ENCODE results near the gene EXOC4.

EXOC4 gene

DNA sequence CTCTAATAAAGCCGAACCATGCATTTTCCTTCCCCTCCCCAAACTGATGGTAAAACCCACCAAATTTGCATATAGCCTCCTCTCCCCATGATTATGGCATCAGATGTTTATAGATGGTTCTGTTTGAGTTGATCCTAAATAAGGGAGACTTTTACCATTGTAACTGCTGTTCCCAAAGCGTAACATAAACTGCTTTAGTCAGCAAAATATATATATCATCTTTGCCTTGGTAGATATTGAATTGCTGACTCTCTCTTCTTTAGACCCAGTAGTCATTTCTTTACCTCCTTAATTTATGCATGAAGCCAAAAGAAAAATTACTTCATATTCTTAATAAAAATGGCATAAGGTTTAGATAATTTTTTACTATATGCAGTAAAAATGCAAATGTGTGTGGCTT lies 788.1 kb downstream of the EXOC4 start:
- no peak for DNase-seq (ENCODE audit: insufficient read length, low spot score)
- FAIRE-seq, result no peak

DNA sequence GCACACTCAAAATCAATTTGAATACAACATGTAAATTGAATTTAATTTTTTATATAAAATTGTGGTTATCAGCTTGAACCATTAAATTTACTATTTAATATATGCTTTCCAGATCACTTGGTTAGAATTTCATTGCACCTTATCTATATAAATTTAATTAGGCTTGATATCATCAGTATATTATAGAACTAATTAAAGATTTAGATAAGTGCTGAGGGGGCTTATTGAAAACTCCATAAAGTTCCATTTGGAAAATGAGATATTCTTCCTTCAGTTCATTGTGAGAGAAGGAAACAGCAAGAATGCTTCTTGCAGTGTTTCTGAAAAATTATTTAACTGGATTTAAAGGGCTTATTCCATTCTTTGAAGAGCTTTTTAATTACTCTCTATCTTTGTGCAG lies 788.6 kb downstream of the EXOC4 start:
- FAIRE-seq (no peak), DNase-seq (ENCODE audit: insufficient read length, low spot score) (no peak)

DNA sequence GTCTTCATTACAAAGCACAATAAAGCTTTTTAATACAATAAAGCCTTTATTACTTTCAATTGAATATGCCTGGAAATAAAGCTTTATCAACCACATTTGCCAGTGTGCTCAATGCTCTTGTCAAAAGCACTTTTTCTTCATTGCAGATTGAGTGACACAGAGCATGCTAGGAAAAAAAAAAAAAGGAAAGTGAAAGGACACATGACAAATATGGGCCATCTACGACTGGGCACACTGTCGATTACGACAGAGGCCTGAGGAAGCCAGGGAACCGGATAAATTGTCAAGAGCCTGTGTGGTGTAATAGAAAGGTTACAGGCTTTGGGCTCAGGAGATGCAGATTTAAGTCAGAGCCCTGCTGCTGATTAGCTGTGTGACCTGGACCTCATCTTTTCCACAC lies 789.4 kb downstream of the EXOC4 start:
- FAIRE-seq, result no peak
- DNase-seq (ENCODE audit: insufficient read length, low spot score), result no peak

DNA sequence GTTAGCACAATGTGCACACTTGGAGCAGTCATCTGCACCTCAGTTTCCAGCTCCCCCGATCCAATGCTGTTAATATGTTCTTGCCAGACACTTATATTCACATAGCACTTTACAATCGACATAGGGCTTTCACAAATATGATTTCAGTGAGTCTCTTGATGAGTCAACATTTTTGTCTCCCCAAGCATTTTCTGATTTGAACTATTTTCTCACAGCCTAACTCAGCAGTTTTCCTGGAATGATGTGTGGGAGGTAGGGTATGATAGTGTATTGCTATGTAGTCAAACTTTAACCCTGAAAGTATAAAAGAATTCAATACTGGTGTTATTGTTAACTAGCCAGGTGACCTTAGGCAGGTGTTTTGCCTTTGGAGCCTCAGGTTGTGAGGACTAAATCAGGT lies 791.8 kb downstream of the EXOC4 start:
- no peak for FAIRE-seq
- no peak for DNase-seq (ENCODE audit: insufficient read length, low spot score)

DNA sequence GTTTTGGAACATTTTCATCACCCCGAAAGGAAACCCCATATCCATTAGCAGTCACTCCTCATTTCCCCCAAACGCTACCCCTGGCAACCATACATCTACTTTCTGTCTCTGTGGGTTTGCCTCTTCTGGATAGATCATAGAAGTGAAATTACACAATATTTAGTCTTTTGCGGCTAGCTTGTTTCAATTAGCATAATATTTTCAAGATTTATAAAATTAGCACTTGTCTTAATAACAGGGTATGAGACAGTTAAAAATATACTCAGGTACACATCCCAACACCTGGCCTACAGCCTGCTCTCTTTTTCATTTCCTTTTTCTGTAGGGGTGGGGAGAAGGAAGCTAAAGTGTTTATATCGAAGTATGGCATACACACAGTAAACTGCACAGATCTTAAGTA lies 792.8 kb downstream of the EXOC4 start:
- no peak for FAIRE-seq
- DNase-seq (ENCODE audit: insufficient read length, low spot score), result no peak

DNA sequence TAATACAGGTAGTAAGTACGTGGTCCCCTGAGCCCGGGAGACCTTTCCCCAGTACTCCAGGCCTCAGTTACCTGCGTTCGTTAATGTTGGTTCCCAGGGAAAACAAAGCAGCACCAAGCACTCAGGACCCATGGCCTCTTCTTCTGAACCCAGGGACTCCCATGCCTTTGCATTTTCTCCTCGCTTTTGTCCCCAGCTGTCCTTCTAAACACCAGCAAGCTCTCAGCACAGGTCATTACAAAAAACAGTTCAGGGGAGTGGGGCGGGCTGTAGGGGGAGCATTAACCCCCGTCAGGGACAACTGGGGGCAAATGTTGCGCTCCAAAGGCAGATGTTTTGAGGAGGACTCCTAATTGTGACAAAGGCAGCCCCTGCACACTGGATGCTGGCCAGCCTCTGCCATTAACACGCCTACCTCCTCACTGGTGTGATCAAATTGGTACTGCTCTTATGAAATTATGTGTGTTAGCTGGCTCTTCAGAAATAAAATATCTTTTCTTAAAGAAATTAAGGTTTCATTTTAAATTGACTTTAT lies 793.8 kb downstream of the EXOC4 start:
- no peak for DNase-seq (ENCODE audit: insufficient read length, low spot score)
- FAIRE-seq, result no peak

DNA sequence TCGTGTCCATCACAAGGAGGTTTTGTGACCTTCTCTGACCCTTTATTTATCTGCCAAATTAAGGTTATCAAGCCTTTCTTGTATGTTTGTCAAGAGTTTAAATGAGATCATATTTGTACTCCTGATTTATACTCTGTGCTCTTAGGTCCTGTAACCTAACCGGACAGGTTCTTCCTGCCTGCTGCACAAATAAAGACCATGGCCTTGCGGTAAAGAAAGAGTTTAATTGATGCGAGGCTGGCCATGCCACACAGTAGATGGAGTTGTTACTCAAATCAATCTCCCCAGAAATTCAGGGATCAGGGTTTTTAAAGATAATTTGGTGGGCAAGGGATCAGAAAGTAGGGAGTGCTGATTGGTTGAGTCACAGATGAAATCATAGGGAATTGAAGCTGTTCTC lies 794.8 kb downstream of the EXOC4 start:
- no peak for DNase-seq (ENCODE audit: insufficient read length, low spot score)
- no peak for FAIRE-seq

DNA sequence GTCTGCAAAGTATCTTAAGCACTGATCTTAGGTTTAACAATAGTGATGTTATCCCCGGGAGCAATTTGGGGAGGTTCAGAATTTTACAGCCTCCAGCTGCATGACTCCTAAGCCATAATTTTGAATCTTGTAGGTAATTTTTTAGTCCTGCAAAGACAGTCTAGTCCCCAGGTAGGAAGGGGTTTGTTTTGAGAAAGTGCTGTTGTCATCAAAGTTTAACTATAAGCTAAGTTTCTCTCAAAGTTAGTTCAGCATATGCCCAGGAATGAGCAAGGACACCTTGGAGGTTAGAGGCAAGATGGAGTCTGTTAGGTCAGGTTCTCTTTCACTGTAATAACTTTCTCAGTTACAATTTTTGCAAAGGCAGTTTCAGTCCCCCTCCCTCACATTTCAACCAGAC lies 795.3 kb downstream of the EXOC4 start:
- no peak for FAIRE-seq
- no peak for DNase-seq (ENCODE audit: insufficient read length, low spot score)

DNA sequence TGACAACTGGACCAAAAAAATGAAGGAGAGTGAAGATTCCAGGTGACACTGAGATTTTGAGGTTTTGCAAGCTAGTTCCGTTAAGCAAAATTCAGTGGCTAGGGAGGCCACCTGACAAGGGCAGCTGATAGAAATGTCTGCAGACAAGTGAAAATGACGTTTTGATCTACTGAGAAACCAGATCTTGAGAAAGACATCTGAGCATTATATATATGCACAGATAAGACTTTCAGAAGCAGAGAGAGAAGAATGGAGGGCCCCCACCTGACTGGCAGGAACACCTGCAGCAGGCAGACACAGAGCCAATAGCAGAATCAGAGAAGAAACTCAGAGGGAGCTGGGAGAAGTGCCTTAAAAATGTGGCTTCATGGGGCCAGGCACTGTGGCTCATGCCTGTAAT lies 798.1 kb downstream of the EXOC4 start:
- FAIRE-seq, result no peak

DNA sequence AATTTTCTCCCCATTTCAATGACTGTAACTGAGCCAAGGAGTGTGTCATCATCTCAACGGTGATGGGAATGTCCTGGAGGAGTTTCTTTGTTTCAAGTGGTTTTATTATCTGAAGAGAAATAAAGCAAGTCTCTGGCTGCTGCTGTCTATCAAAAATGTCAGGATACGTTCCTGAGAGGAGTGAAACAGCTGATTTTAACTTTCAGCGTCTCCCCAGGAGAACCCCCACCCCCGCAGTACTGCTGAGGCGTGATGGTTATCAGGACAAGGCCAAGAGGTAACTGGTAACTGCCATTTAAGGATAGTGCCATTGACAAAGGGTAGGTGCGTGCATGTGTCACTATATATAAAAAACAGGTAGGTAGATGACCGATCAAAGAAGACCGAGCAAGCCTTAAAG lies 803.9 kb downstream of the EXOC4 start:
- DNase-seq (ENCODE audit: insufficient read length, low spot score), result no peak
- no peak for FAIRE-seq

More for the DNA sequence above, 798.1 kb downstream of the EXOC4 start:
- no peak for DNase-seq (ENCODE audit: insufficient read length, low spot score)

DNA sequence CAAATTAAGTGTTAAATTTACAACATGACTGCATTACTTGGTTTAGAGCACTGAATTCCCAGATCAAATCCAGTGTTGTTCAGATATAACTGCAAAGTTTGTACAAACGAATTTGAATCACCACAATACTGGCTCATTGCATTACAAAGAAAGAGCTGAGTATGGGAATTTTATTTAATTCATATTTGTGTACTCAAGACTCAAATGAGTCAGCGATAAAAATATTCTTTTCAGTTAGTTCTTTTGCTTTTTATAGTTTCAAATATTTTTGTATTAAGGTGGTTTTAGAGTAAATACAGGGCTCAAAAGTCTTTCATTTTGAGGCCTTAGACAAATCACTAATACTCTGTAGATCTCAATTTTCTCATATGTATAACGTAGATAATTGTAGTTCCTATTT lies 805.6 kb downstream of the EXOC4 start:
- DNase-seq (ENCODE audit: insufficient read length, low spot score) (no peak), FAIRE-seq (no peak)

DNA sequence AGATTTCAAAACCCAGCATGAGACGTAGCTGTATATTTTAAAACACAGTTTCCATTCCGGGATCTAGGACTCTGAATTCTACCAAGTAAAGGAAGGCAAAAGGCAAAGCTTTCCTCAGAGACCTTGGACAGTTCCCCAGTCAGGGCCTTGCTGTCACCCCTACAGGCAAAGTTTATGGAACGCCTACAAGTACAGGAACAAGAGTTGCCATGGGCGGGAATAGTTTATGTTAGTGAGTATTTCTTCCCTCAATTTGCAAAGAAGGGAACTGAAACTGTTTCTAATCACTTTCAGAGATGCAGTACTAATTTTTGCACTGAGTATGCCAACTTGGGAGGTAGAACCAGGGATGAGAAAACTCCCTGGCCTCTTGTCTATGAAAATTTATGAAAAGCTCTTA lies 806.1 kb downstream of the EXOC4 start:
- DNase-seq (ENCODE audit: insufficient read length, low spot score) (no peak), FAIRE-seq (no peak)

DNA sequence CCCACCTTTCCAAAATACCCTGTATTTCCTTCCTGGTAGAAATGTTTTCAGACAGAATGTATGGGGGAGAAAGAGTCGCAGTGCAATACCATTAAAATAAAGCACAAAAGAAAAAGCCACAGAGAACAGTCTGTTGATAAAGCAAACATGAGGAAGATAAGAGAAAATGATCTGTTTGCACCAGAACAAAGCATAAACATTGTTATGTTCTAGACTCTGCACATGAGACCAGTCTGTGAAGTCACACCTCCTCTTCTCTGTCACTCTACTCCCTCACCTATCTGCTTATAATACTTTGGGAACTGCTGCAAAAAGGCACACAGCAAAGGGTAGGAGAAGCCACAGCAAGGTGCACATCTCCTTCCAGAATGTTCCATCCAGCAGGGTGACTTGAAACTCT lies 807.0 kb downstream of the EXOC4 start:
- DNase-seq (ENCODE audit: insufficient read length, low spot score), result no peak
- FAIRE-seq, result no peak

DNA sequence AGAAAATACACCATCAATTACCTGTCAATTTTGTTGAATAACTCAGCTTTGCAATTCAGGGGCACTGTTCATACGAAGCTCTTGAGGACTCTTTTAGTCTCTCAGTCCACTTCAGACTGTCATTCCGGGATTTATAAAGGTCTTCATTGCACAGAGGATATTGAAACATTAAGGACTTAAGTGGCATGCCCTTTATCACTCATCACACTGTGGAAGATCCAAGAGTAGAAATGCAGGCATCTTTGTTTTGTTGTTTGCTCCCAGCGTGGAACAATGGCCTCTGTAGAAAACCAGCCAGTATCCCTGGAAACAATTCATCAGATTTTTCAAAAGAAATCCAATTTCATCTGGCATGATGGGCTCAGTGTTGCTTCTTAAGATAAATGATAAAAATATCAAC lies 808.0 kb downstream of the EXOC4 start:
- DNase-seq (ENCODE audit: insufficient read length, low spot score) (no peak), FAIRE-seq (no peak)

DNA sequence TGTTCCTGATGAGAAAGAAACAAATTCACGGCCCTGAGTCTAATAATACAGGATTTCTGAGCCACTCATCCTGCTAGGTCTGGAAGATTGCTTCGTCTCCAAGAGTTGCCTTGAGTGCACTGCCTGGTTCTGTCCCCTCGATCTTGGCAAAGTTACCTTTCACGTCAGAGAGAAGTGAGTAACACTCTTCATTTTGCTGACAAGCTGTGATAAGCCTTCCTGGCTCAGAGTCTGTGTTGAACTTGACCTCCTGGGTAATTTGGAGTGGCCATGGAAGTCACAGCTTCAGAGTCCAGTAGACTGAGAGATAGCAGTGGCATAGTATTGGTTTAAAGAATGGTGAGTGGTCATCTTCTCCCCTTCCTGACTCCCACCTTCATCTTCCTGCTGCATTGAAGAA lies 809.6 kb downstream of the EXOC4 start:
- FAIRE-seq, result no peak

DNA sequence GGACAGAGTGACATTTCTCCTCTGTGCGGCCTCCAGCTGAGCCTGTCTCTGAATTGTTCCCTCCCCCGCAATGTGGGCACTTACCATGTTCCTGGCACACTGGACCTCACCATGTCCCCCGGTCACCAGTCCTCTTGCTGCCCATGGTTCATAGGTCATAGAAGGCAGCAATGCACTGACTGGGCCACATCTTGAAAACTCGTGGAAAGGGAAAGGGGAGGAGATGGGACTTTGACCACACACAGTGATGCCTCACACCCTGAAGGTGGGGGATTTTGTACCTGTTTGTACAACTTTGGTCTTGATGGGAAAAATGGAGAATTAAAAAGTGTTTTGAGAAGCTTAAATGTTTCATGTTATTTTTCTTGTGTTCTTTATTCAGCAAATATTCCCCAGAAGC lies 812.5 kb downstream of the EXOC4 start:
- FAIRE-seq, result no peak

More for the DNA sequence above, 809.6 kb downstream of the EXOC4 start:
- DNase-seq (ENCODE audit: insufficient read length, low spot score), result no peak

DNA sequence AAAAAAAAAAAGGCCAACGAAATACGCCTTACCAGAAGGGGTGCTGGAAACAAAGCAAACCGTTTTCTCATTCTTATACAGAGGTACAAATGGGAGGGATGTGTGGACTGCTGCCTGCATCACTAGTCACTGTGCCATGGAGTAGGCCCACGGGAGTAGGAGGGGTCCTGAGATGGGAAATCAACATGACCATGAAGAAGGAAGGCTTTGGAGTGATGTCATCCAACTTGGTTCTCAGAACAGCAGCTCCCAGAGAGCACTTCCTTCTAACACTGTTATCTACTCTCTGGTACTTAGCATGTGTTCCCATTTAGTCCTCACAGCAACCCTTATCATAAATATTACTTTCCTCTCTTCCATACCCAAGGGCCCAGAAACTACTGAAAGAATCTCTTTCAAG lies 814.3 kb downstream of the EXOC4 start:
- FAIRE-seq, result no peak
- DNase-seq (ENCODE audit: insufficient read length, low spot score), result no peak

More for the DNA sequence above, 812.5 kb downstream of the EXOC4 start:
- no peak for DNase-seq (ENCODE audit: insufficient read length, low spot score)

DNA sequence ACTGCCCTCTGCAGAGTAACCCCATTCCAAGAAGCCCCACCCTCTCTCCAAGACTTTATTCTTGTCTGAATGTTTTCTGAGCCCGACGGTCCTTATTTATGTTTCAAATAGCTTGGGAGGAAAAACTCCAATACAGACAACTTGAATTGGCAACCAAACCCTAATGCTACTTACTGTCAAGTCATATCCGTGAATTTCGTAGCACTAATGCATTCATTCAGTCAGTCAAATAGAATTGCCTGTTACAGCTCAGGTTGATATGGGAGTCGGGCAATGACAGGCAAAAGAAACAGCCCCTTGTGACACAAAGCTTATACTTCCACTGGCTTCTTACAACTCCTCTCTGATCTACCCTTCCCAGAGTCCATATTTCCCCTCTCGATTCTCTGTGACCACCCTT lies 815.8 kb downstream of the EXOC4 start:
- DNase-seq (ENCODE audit: insufficient read length, low spot score), result no peak
- no peak for FAIRE-seq

DNA sequence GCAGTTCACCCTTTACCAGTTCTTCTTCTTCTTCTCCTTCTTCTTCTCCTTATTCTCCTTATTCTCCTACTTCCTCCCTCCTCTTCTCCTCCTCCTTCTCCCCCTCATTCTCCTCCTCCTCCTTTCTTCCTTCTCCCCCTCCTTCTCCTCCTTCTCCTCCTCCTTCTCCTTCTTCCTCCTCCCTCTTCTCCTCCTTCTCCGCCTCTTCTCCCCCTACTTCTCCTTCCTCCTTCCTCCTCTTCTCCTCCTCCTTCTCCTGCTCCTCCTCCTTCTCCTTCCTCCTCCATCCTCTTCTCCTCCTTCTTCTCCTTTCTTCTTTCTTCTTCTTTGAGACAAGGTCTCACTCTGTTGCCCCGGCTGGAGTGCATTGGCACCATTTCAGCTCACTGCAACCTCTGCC lies 816.3 kb downstream of the EXOC4 start:
- DNase-seq (ENCODE audit: insufficient read length, low spot score), result no peak
- FAIRE-seq, result no peak

DNA sequence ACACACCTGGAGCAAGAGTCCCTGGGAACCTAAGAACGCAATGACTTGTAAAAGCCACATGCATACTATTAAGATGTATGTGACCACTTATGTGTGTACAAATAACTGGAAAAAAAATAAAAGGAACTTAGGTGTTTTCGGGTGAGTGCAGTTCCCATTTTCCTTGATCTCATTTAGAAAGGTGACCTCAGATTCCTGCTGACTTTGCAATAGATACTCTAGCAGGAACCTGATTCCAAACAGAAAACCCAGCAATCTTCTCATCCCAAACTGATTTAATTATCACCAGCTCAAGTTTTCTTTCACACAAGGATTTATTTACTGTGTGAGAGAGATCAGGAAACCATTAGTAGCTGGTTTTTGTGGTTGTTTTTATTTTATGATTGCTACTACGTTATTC lies 817.8 kb downstream of the EXOC4 start:
- FAIRE-seq (no peak), DNase-seq (ENCODE audit: insufficient read length, low spot score) (no peak)

DNA sequence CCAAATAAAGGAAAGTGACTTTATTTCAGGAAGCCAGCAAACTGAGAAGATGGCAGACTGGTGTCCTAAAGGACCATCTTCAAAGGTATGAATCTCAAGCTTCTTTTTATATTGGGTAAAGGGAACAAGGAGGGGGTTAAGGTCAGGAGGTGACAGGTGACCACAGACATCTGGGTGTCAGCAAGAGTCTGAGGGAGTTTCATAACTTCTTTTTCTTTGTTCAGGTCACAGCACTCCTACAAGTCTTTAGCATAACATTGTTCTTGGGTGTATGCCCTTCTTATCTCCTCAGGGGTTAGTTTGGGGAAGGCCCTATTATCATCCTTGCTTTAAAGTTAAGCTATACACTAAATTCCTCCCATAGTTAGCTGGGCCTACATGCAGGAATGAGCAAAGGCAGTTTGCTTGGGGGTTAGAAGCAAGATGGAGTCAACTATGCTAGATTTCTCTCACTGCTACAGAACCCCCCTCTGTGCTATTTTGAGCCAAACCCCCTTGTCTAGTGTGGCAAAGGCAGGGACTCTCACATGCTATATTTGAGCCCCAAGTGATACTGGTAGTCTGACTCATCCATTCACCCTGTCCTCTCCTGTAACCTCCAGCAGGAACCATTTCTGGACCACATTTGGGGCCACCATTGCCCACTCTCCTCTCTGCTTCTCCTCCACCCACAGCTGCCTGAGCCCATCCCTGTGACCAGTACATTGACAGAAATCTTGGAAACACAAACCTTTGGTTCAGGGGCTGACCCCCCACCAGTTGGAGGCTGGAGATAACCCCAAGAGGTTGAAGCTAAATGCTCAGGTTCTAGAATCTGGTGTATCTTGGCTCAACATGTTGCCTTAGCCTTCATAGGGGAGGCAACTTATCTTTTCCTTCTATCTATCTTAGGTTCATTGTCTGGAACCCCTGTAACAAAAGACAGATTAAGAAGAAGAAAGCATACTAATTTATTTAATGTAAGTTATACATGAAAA lies 818.8 kb downstream of the EXOC4 start:
- FAIRE-seq, result no peak
- no peak for DNase-seq (ENCODE audit: insufficient read length, low spot score)

DNA sequence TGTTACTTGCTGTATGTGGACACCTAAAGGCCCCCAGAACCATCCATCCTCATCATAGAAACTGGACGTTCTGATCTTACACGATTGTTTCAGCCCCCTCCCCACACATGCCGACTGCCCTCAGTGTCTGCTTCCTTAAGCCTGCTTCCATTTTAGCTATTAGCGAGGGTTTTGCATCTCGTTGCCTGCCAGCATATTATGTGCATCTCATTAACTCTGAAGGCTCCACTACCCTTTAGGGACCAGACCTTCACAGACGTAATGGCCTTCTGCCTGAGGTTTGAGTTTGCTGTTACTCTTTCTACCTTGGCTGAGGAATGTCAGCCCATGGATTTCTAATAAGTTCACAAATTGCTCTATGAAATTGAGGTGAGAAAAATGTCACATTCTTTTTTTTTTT lies 820.4 kb downstream of the EXOC4 start:
- no peak for FAIRE-seq
- no peak for DNase-seq (ENCODE audit: insufficient read length, low spot score)
